Panc1 (cell line): Measurements from ENCODE around the gene TOR1AIP2. TPM values are rescaled to one million over a fixed set of nuclear protein-coding genes. Genes with fewer than 3 reads are reported as not detected.

Experiments
- ATAC-seq: fragments of 200-7000 bp; cut with Tn5 transposase; 2 replicates; pipeline ENCODE4 v1.9.1; 2020; ENCODE audit warnings: mild to moderate bottlenecking, moderate library complexity
- BruUV-seq: library from RNA; stranded (reverse); fragments of 400-500 nt; replicated peaks from 2 replicates; lab custom pipeline; 2021; lab: Mats Ljungman, UMichigan
- CTCF ChIA-PET: fragments of 300-600 bp; sonication (Branson Sonifier 250); formaldehyde crosslinking; loops from one replicate; lab custom pipeline; 2022; ENCODE audit warnings: antibody characterized with exemption; lab: Charles Lee
- POLR2A ChIA-PET: fragments of 300-600 bp; sonication (Branson Sonifier 250); formaldehyde crosslinking; loops from one replicate; lab custom pipeline; 2022; ENCODE audit warnings: antibody characterized with exemption; lab: Charles Lee
- DNase-seq: peaks from one replicate; pipeline ENCODE4 v3.0.0-alpha.2; 2010; ENCODE audit warnings: low read depth, low spot score
- H3K27ac ChIP-seq: 2 replicates; pipeline ENCODE4 v1.5.1; 2011; ENCODE audit warnings: mild to moderate bottlenecking, low read length, inconsistent platforms
- H3K27me3 ChIP-seq: fragments of 200-500 bp; sonication (Bioruptor generic); 2 replicates; pipeline ENCODE4 v1.6.0; 2014; ENCODE audit warnings: low read length, inconsistent platforms; ENCODE audit not compliant: control insufficient read depth, insufficient read depth
- H3K36me3 ChIP-seq: fragments of 200-500 bp; sonication (Bioruptor generic); 2 replicates; pipeline ENCODE4 v1.5.1; 2014; ENCODE audit warnings: inconsistent platforms, mild to moderate bottlenecking, low read length, moderate library complexity; ENCODE audit not compliant: control insufficient read depth, insufficient read depth
- H3K4me1 ChIP-seq: 2 replicates; pipeline ENCODE4 v1.5.1; 2011; ENCODE audit warnings: inconsistent platforms, mild to moderate bottlenecking, low read length, moderate library complexity; ENCODE audit not compliant: control insufficient read depth, insufficient read depth
- H3K4me3 ChIP-seq, 2 experiments: 2 replicates each; pipeline ENCODE4 v1.5.1; 2011 to 2012; ENCODE audit warnings: low read depth in 2 of 2, low read length in 2 of 2, mild to moderate bottlenecking in 2 of 2, inconsistent platforms in 1 of 2, moderate library complexity in 1 of 2
- H3K9me3 ChIP-seq: fragments of 200-500 bp; sonication (Bioruptor generic); 2 replicates; pipeline ENCODE4 v1.5.1; 2014; ENCODE audit warnings: low read depth, mild to moderate bottlenecking, inconsistent platforms, low read length, moderate library complexity; ENCODE audit not compliant: control insufficient read depth, insufficient read depth
- POLR2AphosphoS5 ChIP-seq: IDR thresholded peaks from 2 replicates; pipeline ENCODE4 v1.6.1; 2012; ENCODE audit warnings: mild to moderate bottlenecking, low read depth, low read length, moderate library complexity
- REST ChIP-seq, 2 experiments: IDR thresholded peaks; 2 replicates each; pipeline ENCODE4 v1.6.1; 2011 to 2012; ENCODE audit warnings: low read depth in 2 of 2, control low read depth in 1 of 2, low read length in 1 of 2, mild to moderate bottlenecking in 1 of 2, moderate library complexity in 1 of 2; ENCODE audit not compliant: insufficient read depth in 1 of 2
- SIN3A ChIP-seq: IDR thresholded peaks from 2 replicates; pipeline ENCODE4 v1.6.1; 2012; ENCODE audit warnings: low read depth, mild to moderate bottlenecking, low read length, moderate library complexity, borderline replicate concordance; ENCODE audit not compliant: insufficient read depth
- TCF7L2 ChIP-seq: IDR thresholded peaks from 2 replicates; pipeline ENCODE4 v1.6.1; 2011; ENCODE audit warnings: mild to moderate bottlenecking, low read depth, low read length, inconsistent platforms
- in situ Hi-C: cut with HindIII; loops from 2 replicates; pipeline ENCODE4 v1.10.0; 2016; ENCODE audit warnings: low sequenced_read_pairs, low pct_unique_long_range_greater_than_20kb
- intact Hi-C: fragments of 100-400 bp; cut with micrococcal nuclease; formaldehyde crosslinking; loops from one replicate; pipeline ENCODE4 v1.10.0; 2022; ENCODE audit not compliant: unreplicated experiment
- total RNA-seq: library from RNA; stranded (reverse); gene quantifications from one replicate; pipeline ENCODE4 v1.2.1, GENCODE V29; 2021; ENCODE audit not compliant: unreplicated experiment
- TF ChIP-seq, protein P1 (sequence below): fragments of 450-650 bp; IDR thresholded peaks from 2 replicates; pipeline ENCODE4 v1.5.1; 2017; ENCODE audit warnings: mild to moderate bottlenecking

The TOR1AIP2 gene
- total RNA-seq, 1 experiment from 2014 or later: 94.9 TPM

GRCh38 chr1:179826626-179827280, 50.9 kb downstream of the TOR1AIP2 start:
- ChIA-PET CTCF (interaction anchor here (0.7 to 1.7 kb wide), 2 partner anchors 17 to 18 kb away, joined by 3 to 4 read pairs; no protein-coding TSS in a partner anchor), POLR2A (no interaction called here)
- H3K4me1 ChIP-seq: no peaks in the 10 kb centered on the region
- DNase-seq (no peak), ATAC-seq (no peak)
- H3K27me3 ChIP-seq: 0 out of 2 replicates have a peak, but pooled peaks cover 2% of the 10 kb centered on the region
- H3K4me3 ChIP-seq: no peak overlapping the region
- H3K36me3 ChIP-seq: no peaks in the 10 kb centered on the region
- no peak overlapping the region for H3K27ac ChIP-seq
- BruUV-seq: no TSS peak
- intact Hi-C loops (no loop called here), in situ Hi-C loops (no loop called here)
- H3K9me3 ChIP-seq: no peaks in the 10 kb centered on the region
- TF ChIP-seq POLR2AphosphoS5 (no peak), REST (IDR thresholded peaks at IDR 0.05; ENCODE audit: insufficient read depth in 1 of 2, low read depth in 2 of 2, low read length in 1 of 2) (no peak), SIN3A (no peak), TCF7L2 (no peak)
- TF ChIP-seq, protein P1, sequence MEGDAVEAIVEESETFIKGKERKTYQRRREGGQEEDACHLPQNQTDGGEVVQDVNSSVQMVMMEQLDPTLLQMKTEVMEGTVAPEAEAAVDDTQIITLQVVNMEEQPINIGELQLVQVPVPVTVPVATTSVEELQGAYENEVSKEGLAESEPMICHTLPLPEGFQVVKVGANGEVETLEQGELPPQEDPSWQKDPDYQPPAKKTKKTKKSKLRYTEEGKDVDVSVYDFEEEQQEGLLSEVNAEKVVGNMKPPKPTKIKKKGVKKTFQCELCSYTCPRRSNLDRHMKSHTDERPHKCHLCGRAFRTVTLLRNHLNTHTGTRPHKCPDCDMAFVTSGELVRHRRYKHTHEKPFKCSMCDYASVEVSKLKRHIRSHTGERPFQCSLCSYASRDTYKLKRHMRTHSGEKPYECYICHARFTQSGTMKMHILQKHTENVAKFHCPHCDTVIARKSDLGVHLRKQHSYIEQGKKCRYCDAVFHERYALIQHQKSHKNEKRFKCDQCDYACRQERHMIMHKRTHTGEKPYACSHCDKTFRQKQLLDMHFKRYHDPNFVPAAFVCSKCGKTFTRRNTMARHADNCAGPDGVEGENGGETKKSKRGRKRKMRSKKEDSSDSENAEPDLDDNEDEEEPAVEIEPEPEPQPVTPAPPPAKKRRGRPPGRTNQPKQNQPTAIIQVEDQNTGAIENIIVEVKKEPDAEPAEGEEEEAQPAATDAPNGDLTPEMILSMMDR: no peak

DNA sequence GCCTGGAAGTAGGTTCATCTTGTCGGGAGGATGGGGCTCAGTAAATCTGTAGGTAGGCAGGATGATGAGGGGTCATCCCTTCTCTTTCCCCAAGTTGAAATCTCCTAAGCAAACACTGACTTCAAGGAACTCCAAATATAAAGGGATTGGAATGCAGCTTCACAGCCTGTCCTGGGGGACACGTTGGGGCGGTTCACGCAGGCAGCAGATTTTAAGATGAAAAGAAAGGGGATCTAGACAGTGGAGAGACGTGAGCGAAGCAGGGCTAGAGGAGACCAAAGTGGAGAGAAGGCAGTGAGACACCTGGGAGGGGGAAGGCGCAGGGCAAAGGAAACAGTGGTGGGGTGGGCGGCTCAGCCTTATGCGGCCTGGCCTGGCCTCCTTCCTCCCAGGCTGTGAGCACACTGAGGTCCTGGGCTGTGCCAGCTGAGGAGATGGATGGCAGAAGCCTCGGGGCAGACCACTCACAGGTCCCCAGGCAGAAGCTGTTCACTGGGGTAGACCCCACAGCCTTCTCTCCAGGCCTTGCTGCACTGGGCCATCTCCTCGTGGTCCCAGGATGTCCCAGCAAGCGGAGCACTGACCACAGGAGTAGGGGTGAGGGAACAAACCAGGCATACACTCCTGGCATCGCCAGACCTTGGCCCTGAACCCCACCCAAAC, 51.7 kb downstream of the TOR1AIP2 start:
- POLR2A ChIA-PET: no interaction called here

More for the DNA sequence above, 51.7 kb downstream of the TOR1AIP2 start:
- DNase-seq (no peak), ATAC-seq (peak; percentile 46)
- Histone ChIP-seq H3K27ac (no peak overlapping the region), H3K4me3 (no peak overlapping the region), H3K9me3 (no peaks in the 10 kb centered on the region), H3K27me3 (no peaks in the 10 kb centered on the region), H3K4me1 (no peaks in the 10 kb centered on the region), H3K36me3 (no peaks in the 10 kb centered on the region)
- in situ Hi-C loops (no loop called here), intact Hi-C loops (no loop called here)
- no peak for TF ChIP-seq TCF7L2
- no peak for TF ChIP-seq POLR2AphosphoS5
- TF ChIP-seq, protein P1: no peak
- TF ChIP-seq REST (IDR thresholded peaks at IDR 0.05; ENCODE audit: insufficient read depth in 1 of 2, low read depth in 2 of 2, low read length in 1 of 2): no peak
- no peak for TF ChIP-seq SIN3A
- no TSS peak for BruUV-seq
- CTCF ChIA-PET: interaction anchor here (0.7 kb wide), 1 partner anchor 17 kb away, joined by 3 read pairs; no protein-coding TSS in a partner anchor
